ENCODE measurements around the gene XYLT1.

XYLT1 gene

GRCh38 chr16:17504050-17504449 lies 33.3 kb upstream of the XYLT1 start:
- no peak for DNase-seq
- peaks cover 7% of the 10 kb centered on the region for H3K27me3 Mint-ChIP-seq (ENCODE audit: low read depth, poor library complexity)
- no peak for TF ChIP-seq CTCF (IDR thresholded peaks at IDR 0.05)

GRCh38 chr16:17503331-17503730 lies 32.6 kb upstream of the XYLT1 start:
- no peak for DNase-seq
- no peaks in the 10 kb centered on the region for H3K36me3 Mint-ChIP-seq (ENCODE audit: low read depth)

More at GRCh38 chr16:17504050-17504449, 33.3 kb upstream of the XYLT1 start:
- no peak overlapping the region for H3K27ac Mint-ChIP-seq
- no peak overlapping the region for H3K4me3 Mint-ChIP-seq
- H3K4me1 Mint-ChIP-seq: no peaks in the 10 kb centered on the region
- H3K36me3 Mint-ChIP-seq (ENCODE audit: low read depth): no peaks in the 10 kb centered on the region
- peaks cover 34% of the 10 kb centered on the region for H3K9me3 Mint-ChIP-seq

GRCh38 chr16:17501321-17501720 lies 30.6 kb upstream of the XYLT1 start:
- Mint-ChIP-seq H3K27me3 (ENCODE audit: low read depth, poor library complexity) (peaks cover 7% of the 10 kb centered on the region), H3K4me1 (no peaks in the 10 kb centered on the region), H3K4me3 (no peak overlapping the region), H3K36me3 (ENCODE audit: low read depth) (no peaks in the 10 kb centered on the region), H3K9me3 (peaks cover 14% of the 10 kb centered on the region), H3K27ac (no peak overlapping the region)
- no peak for TF ChIP-seq CTCF (IDR thresholded peaks at IDR 0.05)
- DNase-seq: no peak

More at GRCh38 chr16:17503331-17503730, 32.6 kb upstream of the XYLT1 start:
- Mint-ChIP-seq H3K4me1 (no peaks in the 10 kb centered on the region), H3K4me3 (no peak overlapping the region), H3K27me3 (ENCODE audit: low read depth, poor library complexity) (peaks cover 7% of the 10 kb centered on the region), H3K27ac (no peak overlapping the region), H3K9me3 (peaks cover 28% of the 10 kb centered on the region)
- TF ChIP-seq CTCF (IDR thresholded peaks at IDR 0.05): no peak

- H3K27ac Mint-ChIP-seq: no peak overlapping the region
- H3K4me3 Mint-ChIP-seq: no peak overlapping the region
- peaks cover 8% of the 10 kb centered on the region for H3K9me3 Mint-ChIP-seq
- TF ChIP-seq CTCF (IDR thresholded peaks at IDR 0.05): no peak
- no peaks in the 10 kb centered on the region for H3K36me3 Mint-ChIP-seq (ENCODE audit: low read depth)
- DNase-seq: no peak
- no peaks in the 10 kb centered on the region for H3K4me1 Mint-ChIP-seq
- H3K27me3 Mint-ChIP-seq (ENCODE audit: low read depth, poor library complexity): peaks cover 7% of the 10 kb centered on the region
Observed at GRCh38 chr16:17499223-17499902, 28.6 kb upstream of the XYLT1 start.

- Mint-ChIP-seq H3K27me3 (ENCODE audit: low read depth, poor library complexity) (peaks cover 5% of the 10 kb centered on the region), H3K4me1 (no peaks in the 10 kb centered on the region), H3K4me3 (no peak overlapping the region), H3K9me3 (no peaks in the 10 kb centered on the region), H3K27ac (no peak overlapping the region), H3K36me3 (ENCODE audit: low read depth) (no peaks in the 10 kb centered on the region)
- TF ChIP-seq CTCF (IDR thresholded peaks at IDR 0.05): no peak
- no peak for DNase-seq
Observed at GRCh38 chr16:17497648-17498047, 26.9 kb upstream of the XYLT1 start.

- Mint-ChIP-seq H3K4me1 (no peaks in the 10 kb centered on the region), H3K36me3 (ENCODE audit: low read depth) (no peaks in the 10 kb centered on the region), H3K27ac (no peak overlapping the region), H3K9me3 (no peaks in the 10 kb centered on the region), H3K27me3 (ENCODE audit: low read depth, poor library complexity) (peaks cover 1% of the 10 kb centered on the region), H3K4me3 (no peak overlapping the region)
- no peak for DNase-seq
- no peak for TF ChIP-seq CTCF (IDR thresholded peaks at IDR 0.05)
Observed at GRCh38 chr16:17496891-17497290, 26.1 kb upstream of the XYLT1 start.
